Kidney (tissue), 14 donors: Measurements from ENCODE around the gene PTPRG. TPM values are rescaled to one million over a fixed set of nuclear protein-coding genes. Genes with fewer than 3 reads are reported as not detected.

Source experiments
- DNase-seq, 5 donors: peaks; one replicate each; pipeline ENCODE4 v3.0.0-alpha.2; 2013 to 2020
- FAIRE-seq: peaks from 2 replicates; lab custom pipeline; 2012; peaks lifted over from hg19 to GRCh38; lab: Jason Lieb, UNC
- H3K27ac ChIP-seq, 2 donors: one replicate each; pipeline ENCODE4 v1.7.0; 2013; ENCODE audit warnings: low read depth in 2 of 2, low read length in 2 of 2, inconsistent platforms in 1 of 2
- H3K27me3 ChIP-seq: one replicate; pipeline ENCODE4 v1.7.1; 2013; ENCODE audit warnings: low read length, inconsistent platforms; ENCODE audit not compliant: control insufficient read depth, insufficient read depth
- H3K36me3 ChIP-seq, 3 donors: one replicate each; pipeline versions ENCODE4 v1.7.0 to v1.7.1; 2013; ENCODE audit warnings: low read length in 3 of 3, control low read depth in 1 of 3, inconsistent platforms in 1 of 3; ENCODE audit not compliant: insufficient read depth in 3 of 3, control insufficient read depth in 2 of 3
- H3K4me1 ChIP-seq, 3 donors: one replicate each; pipeline versions ENCODE4 v1.7.0 to v1.7.1; 2013; ENCODE audit warnings: low read length in 3 of 3, inconsistent platforms in 1 of 3, low read depth in 1 of 3; ENCODE audit not compliant: control insufficient read depth in 2 of 3, insufficient read depth in 2 of 3
- H3K4me3 ChIP-seq, 3 donors: one replicate each; pipeline versions ENCODE4 v1.7.0 to v1.8.1; 2013; ENCODE audit warnings: low read length in 3 of 3, control low read depth in 1 of 3, inconsistent platforms in 1 of 3
- H3K9ac ChIP-seq, 3 donors: one replicate each; pipeline versions ENCODE4 v1.7.0 to v1.7.1; 2013; ENCODE audit warnings: low read length in 3 of 3, control low read depth in 1 of 3, inconsistent platforms in 1 of 3
- H3K9me3 ChIP-seq, 3 donors: one replicate each; pipeline versions ENCODE4 v1.7.0 to v1.7.1; 2013; ENCODE audit warnings: low read length in 3 of 3, control low read depth in 1 of 3, inconsistent platforms in 1 of 3; ENCODE audit not compliant: control insufficient read depth in 2 of 3, insufficient read depth in 1 of 3
- CTCF ChIP-seq: IDR thresholded peaks from 3 replicates; pipeline ENCODE4 v1.5.1; 2012; ENCODE audit warnings: mild to moderate bottlenecking, moderate library complexity, borderline replicate concordance; ENCODE audit not compliant: insufficient read depth; ENCODE audit errors: extremely low read depth
- intact Hi-C: fragments of 100-400 bp; cut with DNase I; formaldehyde crosslinking; loops from one replicate; pipeline ENCODE4 v1.11.1; 2022
- polyA plus RNA-seq: library from polyadenylated mRNA; stranded (reverse); fragments of 350-450 nt; fragmentation: Illumina TruSeq; extraction: RNeasy Lipid Tissue Mini Kit (QIAGEN cat#74804); gene quantifications from one replicate; pipeline ENCODE4 v1.2.3, GENCODE V29; 2014; ENCODE audit warnings: low read depth, low replicate concordance; ENCODE audit not compliant: insufficient read depth
- total RNA-seq: library from RNA; stranded (reverse); fragmentation: NEBNext Ultra II Directional; extraction: Animal tissue kit (Norgen Biotek cat#: 25700); gene quantifications from one replicate; pipeline ENCODE4 v1.2.1, GENCODE V29; 2021
- donor health status: control.
- donor health status: control.
- donor health status: control.
- donor health status: control.
- donor health status: control.
- donor health status: DM: yes; HTN: yes; CAD: no.
- donor health status: Normal renal cell carcinoma (clear cell type).

Gene PTPRG
- total and polyA plus RNA-seq, 2 donors from 2014 or later, result 9.2 to 154 TPM

GRCh38 chr3:61933798-61934504 lies 372.6 kb downstream of the PTPRG start:
- H3K9ac ChIP-seq, result no peak overlapping the region

GRCh38 chr3:61934505-61934871 lies 373.1 kb downstream of the PTPRG start:
- intact Hi-C loops, result no loop called here
- no peak for DNase-seq
- Histone ChIP-seq H3K27ac (no peak overlapping the region), H3K4me3 (no peak overlapping the region), H3K27me3 (no peaks in the 10 kb centered on the region), H3K4me1 (peaks cover 0 to 10% (median 0%) of the 10 kb centered on the region in 3 donors), H3K36me3 (no peaks in the 10 kb centered on the region), H3K9ac (no peak overlapping the region), H3K9me3 (no peaks in the 10 kb centered on the region)
- no peak for TF ChIP-seq CTCF
- no peak for FAIRE-seq

More at GRCh38 chr3:61933798-61934504, 372.6 kb downstream of the PTPRG start:
- no peak for FAIRE-seq
- Histone ChIP-seq H3K36me3 (no peaks in the 10 kb centered on the region), H3K27me3 (no peaks in the 10 kb centered on the region), H3K9me3 (no peaks in the 10 kb centered on the region), H3K4me1 (peaks cover 0 to 10% (median 0%) of the 10 kb centered on the region in 3 donors), H3K27ac (no peak overlapping the region), H3K4me3 (no peak overlapping the region)
- TF ChIP-seq CTCF, result no peak
- no peak for DNase-seq
- intact Hi-C loops, result no loop called here

- FAIRE-seq, result no peak
- Histone ChIP-seq H3K27me3 (no peaks in the 10 kb centered on the region), H3K4me3 (no peak overlapping the region), H3K4me1 (peaks cover 0 to 10% (median 0%) of the 10 kb centered on the region in 3 donors), H3K9ac (no peak overlapping the region), H3K36me3 (no peaks in the 10 kb centered on the region), H3K27ac (no peak overlapping the region), H3K9me3 (no peaks in the 10 kb centered on the region)
- intact Hi-C loops, result no loop called here
- no peak for TF ChIP-seq CTCF
- DNase-seq, result no peak
Observed at GRCh38 chr3:61935814-61936213, 374.4 kb downstream of the PTPRG start.
